Omental fat pad (tissue), 4 donors: Measurements from ENCODE around the gene ZNF664. TPM values are rescaled to one million over a fixed set of nuclear protein-coding genes. Genes with fewer than 3 reads are reported as not detected.

Experiments
- ATAC-seq: fragments of 150-250 bp; one replicate; pipeline ENCODE4 v1.9.1; 2016; ENCODE audit warnings: mild to moderate bottlenecking, moderate library complexity; ENCODE audit not compliant: low FRiP score
- DNase-seq: peaks from one replicate; pipeline ENCODE4 v3.0.0-alpha.2; 2019; ENCODE audit warnings: low spot score
- total RNA-seq, 4 donors: library from RNA; depleted of rRNA; stranded (reverse); fragments of >200 nt; gene quantifications; one replicate each; pipeline ENCODE4 v1.1.0, GENCODE V29; 2016
- TF ChIP-seq, protein P1 (sequence below), 3 donors: fragments of 450-650 bp; IDR thresholded peaks; one replicate each; pipeline ENCODE4 v1.5.1; 2016 to 2017; ENCODE audit warnings: antibody characterized with exemption in 3 of 3, mild to moderate bottlenecking in 3 of 3, moderate library complexity in 2 of 3

Gene ZNF664
- total RNA-seq, 4 donors from 2014 or later, result 61.8 to 96.0 (median 71.5) TPM

DNA sequence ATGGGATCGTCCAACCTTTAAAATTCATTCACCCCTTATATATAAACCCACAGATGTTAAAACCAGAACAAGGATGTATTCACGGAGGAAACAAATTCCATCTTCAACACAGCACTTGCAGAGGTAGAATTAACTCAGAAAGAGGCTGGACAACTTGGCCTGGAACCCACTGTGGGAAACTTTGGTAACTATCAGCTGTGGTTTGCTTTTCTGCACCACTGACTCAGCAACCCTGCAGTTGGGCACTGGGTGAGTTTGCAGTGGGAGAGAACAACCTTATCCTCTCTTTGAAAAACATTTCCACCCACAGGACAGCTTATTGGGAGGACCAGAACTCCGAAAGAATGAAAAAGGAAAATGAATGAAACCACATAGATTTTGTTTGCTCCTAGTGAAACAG, 66.3 kb downstream of the ZNF664 start:
- peak; percentile 50 for ATAC-seq
- TF ChIP-seq, protein P1, sequence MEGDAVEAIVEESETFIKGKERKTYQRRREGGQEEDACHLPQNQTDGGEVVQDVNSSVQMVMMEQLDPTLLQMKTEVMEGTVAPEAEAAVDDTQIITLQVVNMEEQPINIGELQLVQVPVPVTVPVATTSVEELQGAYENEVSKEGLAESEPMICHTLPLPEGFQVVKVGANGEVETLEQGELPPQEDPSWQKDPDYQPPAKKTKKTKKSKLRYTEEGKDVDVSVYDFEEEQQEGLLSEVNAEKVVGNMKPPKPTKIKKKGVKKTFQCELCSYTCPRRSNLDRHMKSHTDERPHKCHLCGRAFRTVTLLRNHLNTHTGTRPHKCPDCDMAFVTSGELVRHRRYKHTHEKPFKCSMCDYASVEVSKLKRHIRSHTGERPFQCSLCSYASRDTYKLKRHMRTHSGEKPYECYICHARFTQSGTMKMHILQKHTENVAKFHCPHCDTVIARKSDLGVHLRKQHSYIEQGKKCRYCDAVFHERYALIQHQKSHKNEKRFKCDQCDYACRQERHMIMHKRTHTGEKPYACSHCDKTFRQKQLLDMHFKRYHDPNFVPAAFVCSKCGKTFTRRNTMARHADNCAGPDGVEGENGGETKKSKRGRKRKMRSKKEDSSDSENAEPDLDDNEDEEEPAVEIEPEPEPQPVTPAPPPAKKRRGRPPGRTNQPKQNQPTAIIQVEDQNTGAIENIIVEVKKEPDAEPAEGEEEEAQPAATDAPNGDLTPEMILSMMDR (IDR thresholded peaks at IDR 0.05), result no peak

DNA sequence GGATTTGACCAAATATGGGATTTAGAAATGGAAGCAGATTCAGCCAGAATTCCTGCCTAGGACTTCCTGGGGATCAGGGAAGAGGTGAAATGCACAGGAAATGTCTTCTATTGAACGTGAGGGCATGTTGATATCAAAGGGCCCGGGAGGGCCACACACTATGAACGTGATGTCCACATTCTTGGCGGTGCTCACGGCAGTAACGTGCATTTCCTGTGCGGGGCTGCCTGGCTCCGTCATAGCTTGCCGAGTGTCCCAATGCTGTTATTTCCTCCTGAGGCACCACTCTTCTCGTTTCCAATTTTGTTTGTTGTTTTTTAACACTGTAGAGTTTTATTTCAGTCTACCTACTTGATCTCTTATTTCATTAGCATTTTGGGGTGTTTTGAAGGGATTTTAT, 67.3 kb downstream of the ZNF664 start:
- TF ChIP-seq, protein P1 (IDR thresholded peaks at IDR 0.05), result no peak
- DNase-seq, result no peak
- ATAC-seq, result no peak

More for the DNA sequence above, 66.3 kb downstream of the ZNF664 start:
- no peak for DNase-seq

DNA sequence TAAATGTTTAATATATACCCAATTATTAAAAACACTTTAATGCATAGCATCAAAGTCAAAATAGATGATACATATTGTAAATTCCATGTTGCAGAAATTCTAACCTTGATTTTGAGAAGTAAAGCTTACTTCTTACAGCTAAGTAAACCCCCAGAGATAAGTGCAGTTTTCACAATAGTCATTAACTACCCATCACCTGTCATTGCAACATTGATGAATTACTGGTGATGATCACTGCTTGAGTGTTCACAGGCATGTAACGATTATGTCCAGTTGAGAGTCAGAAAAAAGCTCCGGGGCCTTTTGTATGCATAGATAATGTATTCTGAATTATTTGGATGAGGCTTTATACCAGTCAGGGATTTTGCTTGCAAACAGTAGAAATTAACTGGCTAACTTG, 67.7 kb downstream of the ZNF664 start:
- TF ChIP-seq, protein P1 (IDR thresholded peaks at IDR 0.05), result no peak
- DNase-seq (no peak), ATAC-seq (no peak)

DNA sequence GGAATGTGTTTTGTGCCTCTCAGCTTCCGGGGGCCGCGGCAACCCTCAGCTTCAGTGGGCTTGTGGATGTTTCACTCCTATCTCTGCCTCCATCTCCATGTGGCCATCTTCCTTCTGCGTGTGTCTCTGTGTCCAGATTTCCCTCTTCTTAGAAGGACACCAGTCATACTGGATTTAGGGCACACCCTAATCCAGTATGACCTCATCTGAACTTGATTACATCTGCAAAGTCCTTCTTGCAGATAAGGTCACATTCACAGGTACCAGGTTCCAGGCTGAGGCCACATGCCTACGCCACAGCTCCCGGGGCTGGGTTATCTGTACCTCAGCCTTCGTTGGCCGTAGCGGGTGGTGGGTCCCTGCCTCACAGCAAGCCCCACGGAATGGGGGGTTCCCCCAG, 68.9 kb downstream of the ZNF664 start:
- TF ChIP-seq, protein P1 (IDR thresholded peaks at IDR 0.05), result no peak
- no peak for ATAC-seq
- DNase-seq, result no peak

DNA sequence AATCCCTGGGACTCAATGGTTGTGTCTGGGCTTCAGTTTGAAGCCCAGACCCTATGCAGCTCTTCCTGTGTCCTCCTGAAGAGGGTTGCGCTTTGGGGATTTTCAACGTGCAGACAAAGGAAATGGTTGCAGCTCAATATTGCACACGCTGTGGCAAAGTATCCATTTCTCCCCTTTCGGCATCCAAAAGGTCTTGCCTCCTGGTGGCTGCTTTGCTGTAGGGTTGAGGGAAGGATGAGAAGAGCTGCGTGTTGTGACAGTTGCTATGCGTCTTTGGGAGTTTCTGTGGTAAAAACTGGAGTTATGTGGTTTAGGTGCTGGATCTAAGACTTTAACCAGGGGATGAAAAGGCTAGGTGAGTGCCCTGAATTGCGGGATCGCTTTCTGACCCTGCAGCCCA, 71.0 kb downstream of the ZNF664 start:
- DNase-seq (no peak), ATAC-seq (no peak)
- TF ChIP-seq, protein P1 (IDR thresholded peaks at IDR 0.05), result no peak

GRCh38 chr12:124044809-124045321, 71.8 kb downstream of the ZNF664 start:
- TF ChIP-seq, protein P1 (IDR thresholded peaks at IDR 0.05), result no peak
- ATAC-seq (no peak), DNase-seq (no peak)

- no peak for DNase-seq
- no peak for ATAC-seq
- TF ChIP-seq, protein P1 (IDR thresholded peaks at IDR 0.05), result no peak
Measured at GRCh38 chr12:124045671-124046455, 72.8 kb downstream of the ZNF664 start.
